Activated naive CD8-positive, alpha-beta T cell treated with anti-CD3 and anti-CD28 coated beads for 36 hours (primary cell): ENCODE data around the gene GLYATL3. TPM values are rescaled to one million over a fixed set of nuclear protein-coding genes. Genes with fewer than 3 reads are reported as not detected.

Source experiments
- DNase-seq: peaks from one replicate; pipeline ENCODE4 v3.0.0; 2021
- H3K27ac Mint-ChIP-seq: one replicate; pipeline ENCODE4 v1.8.0; 2022; ENCODE audit warnings: mild to moderate bottlenecking, moderate library complexity, mixed read lengths
- H3K27me3 Mint-ChIP-seq: one replicate; pipeline ENCODE4 v1.8.0; 2022; ENCODE audit warnings: mild to moderate bottlenecking, mixed read lengths
- H3K36me3 Mint-ChIP-seq: one replicate; pipeline ENCODE4 v1.8.0; 2021; ENCODE audit warnings: mild to moderate bottlenecking, mixed read lengths
- H3K4me1 Mint-ChIP-seq: one replicate; pipeline ENCODE4 v1.8.0; 2021; ENCODE audit warnings: mixed read lengths
- H3K4me3 Mint-ChIP-seq: one replicate; pipeline ENCODE4 v1.8.0; 2022; ENCODE audit warnings: mild to moderate bottlenecking, moderate library complexity, mixed read lengths
- H3K9me3 Mint-ChIP-seq: one replicate; pipeline ENCODE4 v1.8.0; 2022; ENCODE audit warnings: mixed read lengths
- total RNA-seq, 2 experiments: library from RNA; stranded (reverse); gene quantifications; one replicate each; pipeline ENCODE4 v1.2.3, GENCODE V29; 2021

Gene GLYATL3
- total RNA-seq, 2 experiments from 2014 or later, result not detected

GRCh38 chr6:49497304-49497703 lies 2.4 kb upstream of the GLYATL3 start:
- Mint-ChIP-seq H3K36me3 (no peaks in the 10 kb centered on the region), H3K27ac (no peak overlapping the region), H3K27me3 (no peaks in the 10 kb centered on the region), H3K4me3 (no peak overlapping the region), H3K9me3 (no peaks in the 10 kb centered on the region), H3K4me1 (no peaks in the 10 kb centered on the region)
- DNase-seq, result no peak

DNA sequence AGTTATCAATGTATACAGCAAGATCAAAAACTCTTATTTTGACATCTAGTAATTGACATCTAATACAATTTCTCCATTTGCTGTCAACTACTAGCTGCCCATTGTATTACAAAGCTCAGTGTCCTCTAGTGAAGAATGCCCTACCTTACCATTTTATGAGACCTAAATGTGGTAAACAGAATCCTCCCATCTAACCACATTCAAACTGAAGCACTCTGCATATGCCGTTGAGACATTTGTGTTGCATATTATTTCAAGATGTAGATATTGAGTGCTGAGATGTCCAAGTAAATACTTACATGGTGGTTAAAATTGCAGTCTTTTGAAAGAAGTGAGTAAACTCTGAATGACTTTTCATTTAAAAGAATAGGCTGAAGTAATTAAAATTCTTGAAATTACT lies 597 bp upstream of the GLYATL3 start:
- no peak for DNase-seq
- Mint-ChIP-seq H3K9me3 (no peaks in the 10 kb centered on the region), H3K36me3 (no peaks in the 10 kb centered on the region), H3K27ac (no peak overlapping the region), H3K4me3 (no peak overlapping the region), H3K4me1 (no peaks in the 10 kb centered on the region), H3K27me3 (no peaks in the 10 kb centered on the region)

GRCh38 chr6:49504666-49505065 lies 4.9 kb downstream of the GLYATL3 start:
- Mint-ChIP-seq H3K4me3 (no peak overlapping the region), H3K27ac (no peak overlapping the region), H3K27me3 (peaks cover 13% of the 10 kb centered on the region), H3K4me1 (no peaks in the 10 kb centered on the region), H3K36me3 (no peaks in the 10 kb centered on the region), H3K9me3 (no peaks in the 10 kb centered on the region)
- DNase-seq, result no peak

- Mint-ChIP-seq H3K4me1 (no peaks in the 10 kb centered on the region), H3K4me3 (no peak overlapping the region), H3K27me3 (peaks cover 21% of the 10 kb centered on the region), H3K36me3 (no peaks in the 10 kb centered on the region), H3K9me3 (no peaks in the 10 kb centered on the region), H3K27ac (no peak overlapping the region)
- DNase-seq, result no peak
Observed at GRCh38 chr6:49506569-49507111, 6.9 kb downstream of the GLYATL3 start.

GRCh38 chr6:49509342-49509741 lies 9.6 kb downstream of the GLYATL3 start:
- Mint-ChIP-seq H3K36me3 (no peaks in the 10 kb centered on the region), H3K27ac (no peak overlapping the region), H3K9me3 (no peaks in the 10 kb centered on the region), H3K4me3 (no peak overlapping the region), H3K27me3 (peaks cover 30% of the 10 kb centered on the region), H3K4me1 (no peaks in the 10 kb centered on the region)
- DNase-seq, result no peak

- no peak overlapping the region for H3K27ac Mint-ChIP-seq
Observed at GRCh38 chr6:49513153-49513989, 13.6 kb downstream of the GLYATL3 start.

DNA sequence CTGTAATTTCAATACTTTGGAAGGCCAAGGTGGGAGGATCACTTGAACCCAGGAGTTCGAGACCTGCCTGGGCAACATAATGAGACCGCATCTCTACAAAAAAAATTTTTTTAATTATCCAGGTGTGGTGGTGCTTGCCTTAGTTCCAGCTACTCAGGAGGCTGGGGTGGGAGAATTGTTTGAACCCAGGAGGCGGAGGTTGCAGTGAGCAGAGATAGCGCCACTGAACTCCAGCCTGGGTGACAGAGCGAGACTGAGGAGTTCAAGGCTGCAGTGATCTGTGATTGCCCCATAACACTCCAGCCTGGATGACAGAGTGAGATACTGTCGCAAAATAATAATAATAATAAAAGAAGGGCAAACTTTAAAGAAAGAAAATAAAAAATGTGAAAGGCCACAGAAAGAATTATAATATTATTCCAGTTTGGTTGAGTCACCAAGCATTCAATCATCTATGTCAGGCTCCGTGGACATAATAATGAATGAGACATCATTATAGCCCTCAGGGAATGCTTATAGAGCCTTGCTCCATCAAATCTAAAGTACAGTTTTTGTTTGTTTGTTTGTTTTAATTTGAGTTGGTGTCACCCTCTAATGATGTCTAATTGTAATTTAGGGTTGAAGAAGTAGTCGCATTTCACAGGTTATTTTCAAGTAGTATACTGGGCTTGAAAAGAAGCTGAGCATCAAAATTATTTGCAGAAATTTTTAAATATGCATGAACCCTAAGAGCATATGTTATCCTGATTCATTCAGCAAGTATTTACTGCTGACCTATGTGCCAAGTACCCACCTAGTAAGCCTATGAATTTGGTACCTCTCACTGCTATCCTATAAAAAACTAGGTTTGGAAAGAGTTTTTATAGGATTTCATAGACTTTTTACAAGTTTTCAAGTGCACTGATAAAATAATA lies 15.1 kb downstream of the GLYATL3 start:
- Mint-ChIP-seq H3K27ac (no peak overlapping the region), H3K36me3 (no peaks in the 10 kb centered on the region), H3K27me3 (peaks cover 21% of the 10 kb centered on the region), H3K9me3 (no peaks in the 10 kb centered on the region), H3K4me3 (no peak overlapping the region), H3K4me1 (no peaks in the 10 kb centered on the region)
- no peak for DNase-seq

More at GRCh38 chr6:49513153-49513989, 13.6 kb downstream of the GLYATL3 start:
- no peaks in the 10 kb centered on the region for H3K4me1 Mint-ChIP-seq
- H3K36me3 Mint-ChIP-seq, result no peaks in the 10 kb centered on the region
- no peak overlapping the region for H3K4me3 Mint-ChIP-seq
- no peaks in the 10 kb centered on the region for H3K9me3 Mint-ChIP-seq
- no peak for DNase-seq
- H3K27me3 Mint-ChIP-seq, result peaks cover 20% of the 10 kb centered on the region

DNA sequence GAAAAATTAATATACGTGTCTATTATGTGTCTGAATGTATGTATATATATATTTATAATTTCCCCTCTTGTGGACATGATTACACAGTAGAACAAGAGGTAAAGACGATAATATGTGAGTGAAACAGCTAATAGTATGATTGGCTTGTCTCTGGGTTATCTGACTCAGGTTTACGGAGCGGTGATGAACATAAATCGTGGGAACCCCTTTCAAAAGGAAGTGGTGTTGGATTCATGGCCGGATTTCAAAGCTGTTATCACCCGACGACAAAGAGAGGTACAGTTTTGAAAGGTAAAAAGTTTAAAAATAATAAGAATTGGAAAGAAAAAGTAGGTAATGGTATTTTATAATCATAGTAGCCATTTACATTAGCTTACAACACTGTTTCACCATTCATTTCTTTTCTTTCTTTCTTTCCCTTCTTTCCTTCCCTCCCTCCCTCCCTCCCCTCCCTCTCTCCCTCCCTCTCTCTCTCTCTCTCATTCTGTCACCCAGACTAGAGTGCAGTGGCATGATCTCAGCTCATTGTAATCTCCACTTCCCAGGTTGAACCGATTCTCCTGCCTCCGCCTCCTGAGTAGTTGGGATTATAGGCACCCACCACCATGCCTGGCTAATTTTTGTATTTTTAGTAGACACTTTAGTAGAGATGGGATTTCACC lies 15.9 kb downstream of the GLYATL3 start:
- no peak overlapping the region for H3K27ac Mint-ChIP-seq
- H3K27me3 Mint-ChIP-seq, result peaks cover 18% of the 10 kb centered on the region

DNA sequence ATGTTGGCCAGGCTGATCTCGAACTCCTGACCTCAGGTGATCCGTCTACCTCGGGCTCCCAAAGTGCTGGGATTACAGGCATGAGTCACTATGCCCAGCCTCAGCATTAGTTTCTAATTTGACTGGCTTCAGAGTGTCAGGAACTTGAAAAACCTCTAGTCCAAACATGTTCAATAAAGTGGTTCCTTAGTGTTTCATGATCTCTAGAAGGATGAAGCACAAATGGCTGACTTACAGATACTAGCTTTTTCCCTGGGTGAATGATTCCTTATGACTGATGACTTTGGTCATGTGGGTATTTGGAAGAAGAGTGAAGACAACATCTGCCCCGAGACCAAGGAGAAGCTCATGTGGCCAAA lies 16.4 kb downstream of the GLYATL3 start:
- Mint-ChIP-seq H3K9me3 (no peaks in the 10 kb centered on the region), H3K27ac (no peak overlapping the region), H3K4me1 (no peaks in the 10 kb centered on the region), H3K36me3 (no peaks in the 10 kb centered on the region), H3K27me3 (peaks cover 18% of the 10 kb centered on the region), H3K4me3 (no peak overlapping the region)
- no peak for DNase-seq

More for the DNA sequence above, 15.9 kb downstream of the GLYATL3 start:
- no peaks in the 10 kb centered on the region for H3K36me3 Mint-ChIP-seq
- no peak for DNase-seq
- no peaks in the 10 kb centered on the region for H3K9me3 Mint-ChIP-seq
- no peaks in the 10 kb centered on the region for H3K4me1 Mint-ChIP-seq
- H3K4me3 Mint-ChIP-seq, result no peak overlapping the region

- H3K4me1 Mint-ChIP-seq, result no peaks in the 10 kb centered on the region
- no peak overlapping the region for H3K27ac Mint-ChIP-seq
Observed at GRCh38 chr6:49517919-49518318, 18.2 kb downstream of the GLYATL3 start.

DNA sequence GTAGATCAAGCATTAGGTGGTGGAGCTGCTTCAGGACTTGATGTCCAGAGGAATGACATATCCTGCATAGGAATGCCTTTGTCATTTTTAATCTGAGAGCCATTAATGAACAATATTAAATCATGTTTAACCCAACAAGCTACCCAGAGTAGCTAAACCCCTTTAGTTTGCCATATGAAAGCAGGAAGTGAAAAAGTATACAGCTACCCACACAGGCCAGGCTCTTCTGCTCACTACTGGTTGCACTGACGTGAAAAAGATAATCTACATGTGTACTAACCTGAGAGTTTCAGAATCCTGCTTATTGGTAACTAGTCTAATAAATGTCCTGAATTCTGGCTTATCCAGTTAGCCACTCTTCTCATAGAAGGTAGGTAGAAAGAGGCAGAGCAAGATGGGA lies 19.9 kb downstream of the GLYATL3 start:
- H3K36me3 Mint-ChIP-seq, result no peaks in the 10 kb centered on the region
- no peak overlapping the region for H3K27ac Mint-ChIP-seq
- H3K27me3 Mint-ChIP-seq, result peaks cover 3% of the 10 kb centered on the region

More at GRCh38 chr6:49517919-49518318, 18.2 kb downstream of the GLYATL3 start:
- peaks cover 11% of the 10 kb centered on the region for H3K27me3 Mint-ChIP-seq
- H3K4me3 Mint-ChIP-seq, result no peak overlapping the region
- H3K9me3 Mint-ChIP-seq, result no peaks in the 10 kb centered on the region
- no peaks in the 10 kb centered on the region for H3K36me3 Mint-ChIP-seq
- no peak for DNase-seq

DNA sequence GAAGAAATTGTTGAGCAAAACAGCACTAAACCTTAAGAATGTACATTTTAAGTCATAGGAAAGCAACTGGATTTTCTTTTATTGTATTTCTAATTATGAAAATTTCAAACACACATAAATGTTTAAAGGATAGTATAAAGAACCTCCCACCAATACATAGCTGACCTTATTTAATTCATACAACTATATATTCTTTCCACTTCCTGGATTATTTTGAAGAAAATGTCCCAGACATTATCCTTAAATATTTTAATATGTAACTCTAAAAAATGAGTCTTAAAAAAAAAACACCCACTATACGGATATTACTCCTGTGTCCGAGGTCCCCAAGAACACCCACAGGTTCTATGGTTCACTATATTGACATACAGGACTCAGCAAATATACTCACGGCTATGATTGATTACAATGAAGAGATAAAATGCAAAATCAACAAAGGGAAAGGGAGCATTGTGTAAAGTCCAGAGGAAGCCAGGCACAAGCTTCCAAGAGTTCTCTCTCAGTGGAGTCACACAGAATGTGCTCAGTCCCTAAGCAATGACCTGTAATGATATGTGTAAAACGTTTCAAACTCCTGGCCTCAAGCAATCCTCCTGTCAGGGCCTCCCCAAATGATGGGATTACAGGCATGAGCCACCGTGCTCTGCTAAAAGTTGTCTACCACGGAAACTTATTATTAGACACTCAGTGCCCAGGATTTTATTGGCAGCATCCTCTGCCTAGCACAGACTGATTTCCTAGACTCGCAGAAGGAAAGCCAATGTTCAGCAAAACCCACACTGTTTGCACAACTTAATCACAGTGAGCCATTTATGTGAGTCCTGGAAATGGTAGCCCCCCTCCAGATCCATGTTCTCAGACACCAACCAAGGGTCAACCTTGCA lies 23.2 kb downstream of the GLYATL3 start:
- H3K9me3 Mint-ChIP-seq, result no peaks in the 10 kb centered on the region

More for the DNA sequence above, 19.9 kb downstream of the GLYATL3 start:
- Mint-ChIP-seq H3K4me1 (no peaks in the 10 kb centered on the region), H3K9me3 (no peaks in the 10 kb centered on the region), H3K4me3 (no peak overlapping the region)
- DNase-seq, result no peak

DNA sequence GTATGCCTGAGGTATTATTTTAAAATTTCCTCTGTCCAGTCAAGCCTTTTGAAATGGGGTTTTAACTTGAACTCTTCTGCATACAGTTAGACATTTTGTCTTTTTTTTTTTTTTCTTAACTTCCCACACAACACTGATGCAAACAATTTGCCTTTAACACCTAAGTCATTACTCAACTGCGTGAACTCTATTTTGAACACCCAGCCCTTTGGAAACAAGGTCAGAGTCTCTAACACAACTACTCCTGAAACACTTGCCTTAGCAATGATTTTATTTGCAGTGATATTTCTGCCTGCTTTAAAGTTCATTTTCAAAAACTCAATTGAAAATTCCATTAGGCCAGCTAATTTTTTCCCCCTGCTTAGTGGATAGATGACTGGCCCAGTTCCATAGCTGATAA lies 24.2 kb downstream of the GLYATL3 start:
- H3K4me1 Mint-ChIP-seq, result no peaks in the 10 kb centered on the region
- no peaks in the 10 kb centered on the region for H3K36me3 Mint-ChIP-seq
- H3K27ac Mint-ChIP-seq, result no peak overlapping the region
- no peaks in the 10 kb centered on the region for H3K9me3 Mint-ChIP-seq
- H3K4me3 Mint-ChIP-seq, result no peak overlapping the region
- H3K27me3 Mint-ChIP-seq, result peaks cover 4% of the 10 kb centered on the region
- DNase-seq, result no peak

More for the DNA sequence above, 23.2 kb downstream of the GLYATL3 start:
- DNase-seq, result no peak
- H3K27me3 Mint-ChIP-seq, result peaks cover 3% of the 10 kb centered on the region
- H3K4me3 Mint-ChIP-seq, result no peak overlapping the region
- H3K4me1 Mint-ChIP-seq, result no peaks in the 10 kb centered on the region
- no peaks in the 10 kb centered on the region for H3K36me3 Mint-ChIP-seq
- no peak overlapping the region for H3K27ac Mint-ChIP-seq

- no peaks in the 10 kb centered on the region for H3K36me3 Mint-ChIP-seq
- H3K27me3 Mint-ChIP-seq, result peaks cover 5% of the 10 kb centered on the region
- no peaks in the 10 kb centered on the region for H3K9me3 Mint-ChIP-seq
- no peaks in the 10 kb centered on the region for H3K4me1 Mint-ChIP-seq
- H3K4me3 Mint-ChIP-seq, result no peak overlapping the region
- no peak overlapping the region for H3K27ac Mint-ChIP-seq
- DNase-seq, result no peak
Observed at GRCh38 chr6:49524541-49524940, 24.8 kb downstream of the GLYATL3 start.
